DND-41 (cell line): ENCODE results near the gene MMD.

Experiments
- CTCF ChIP-seq: IDR thresholded peaks from 2 replicates; pipeline ENCODE4 v1.5.1; 2012; ENCODE audit warnings: borderline replicate concordance, low read length, moderate library complexity, mild to moderate bottlenecking; ENCODE audit not compliant: poor library complexity, severe bottlenecking; ENCODE audit errors: extremely low read depth
- EZH2 ChIP-seq: IDR thresholded peaks from 3 replicates; pipeline ENCODE4 v1.6.1; 2012; ENCODE audit warnings: borderline replicate concordance, low read depth, mild to moderate bottlenecking, moderate library complexity, low read length, inconsistent platforms; ENCODE audit not compliant: severe bottlenecking

- no peak for TF ChIP-seq CTCF
- TF ChIP-seq EZH2, result no peak
Measured at GRCh38 chr17:55417411-55418268, 4.0 kb downstream of the MMD start.
